HepG2 (cell line): Measurements from ENCODE around the gene PFN4. TPM values are rescaled to one million over a fixed set of nuclear protein-coding genes. Genes with fewer than 3 reads are reported as not detected.
A peak's percentile ranks its signal among the peaks of the same experiment; 100 is the strongest.

Experiments used
- ASH2L ChIP-seq: fragments of 300-600, 200-600 bp; sonication (generic); IDR thresholded peaks from 2 replicates; pipeline ENCODE4 v1.7.0; 2017; ENCODE audit warnings: low read depth, mild to moderate bottlenecking, moderate library complexity, mixed read lengths, low read length; ENCODE audit not compliant: insufficient read length
- BRF2 ChIP-seq: sonication (generic); formaldehyde crosslinking; IDR thresholded peaks from 2 replicates; pipeline ENCODE4 v1.8.1; 2022; ENCODE audit warnings: mild to moderate bottlenecking, missing genetic modification reagents
- CHD4 ChIP-seq: fragments of 200-600 bp; sonication (generic); IDR thresholded peaks from 2 replicates; pipeline ENCODE4 v1.7.0; 2017; ENCODE audit warnings: mild to moderate bottlenecking, low read length, borderline replicate concordance
- DDIT3 ChIP-seq: sonication (generic); formaldehyde crosslinking; IDR thresholded peaks from 2 replicates; pipeline ENCODE4 v1.4.0; 2020; ENCODE audit warnings: mild to moderate bottlenecking, missing genetic modification reagents
- E2F1 ChIP-seq: sonication (generic); formaldehyde crosslinking; IDR thresholded peaks from 2 replicates; pipeline ENCODE4 v1.5.0; 2020; ENCODE audit warnings: missing genetic modification reagents
- FOXA3 ChIP-seq: IDR thresholded peaks from 2 replicates; pipeline ENCODE4 v1.6.1; 2016; ENCODE audit warnings: missing genetic modification reagents, missing compliant biosample characterization
- FOXK2 ChIP-seq: fragments of 450-650 bp; IDR thresholded peaks from 2 replicates; pipeline ENCODE4 v1.6.1; 2016
- MAFF ChIP-seq: IDR thresholded peaks from 2 replicates; pipeline ENCODE4 v1.6.1; 2011; ENCODE audit warnings: low read depth, low read length, improper control_type of control experiment
- SNAI1 ChIP-seq: sonication (generic); formaldehyde crosslinking; IDR thresholded peaks from 2 replicates; pipeline ENCODE4 v1.5.0; 2020; ENCODE audit warnings: mild to moderate bottlenecking, missing genetic modification reagents, borderline replicate concordance
- SNRNP70 ChIP-seq: fragments of 200-400 bp; formaldehyde crosslinking; IDR thresholded peaks from 2 replicates; pipeline ENCODE4 v1.6.1; 2017; ENCODE audit warnings: mild to moderate bottlenecking, low read depth, low read length, moderate library complexity
- TAF1 ChIP-seq: sonication (generic); formaldehyde crosslinking; IDR thresholded peaks from 2 replicates; pipeline ENCODE4 v1.4.0; 2020; ENCODE audit warnings: missing genetic modification reagents
- TBX3 ChIP-seq: fragments of 450-650 bp; IDR thresholded peaks from 2 replicates; pipeline ENCODE4 v1.6.1; 2017; ENCODE audit warnings: antibody characterized with exemption, mild to moderate bottlenecking, inconsistent platforms, borderline replicate concordance
- TFAP4 ChIP-seq: sonication (generic); IDR thresholded peaks from 2 replicates; pipeline ENCODE4 v1.6.1; 2016; ENCODE audit warnings: low read depth, borderline replicate concordance
- ZBTB4 ChIP-seq: sonication (generic); formaldehyde crosslinking; IDR thresholded peaks from 2 replicates; pipeline ENCODE4 v1.4.0; 2020; ENCODE audit warnings: missing genetic modification reagents, mild to moderate bottlenecking, borderline replicate concordance
- ZBTB43 ChIP-seq: sonication (generic); formaldehyde crosslinking; conservative IDR thresholded peaks from 2 replicates; pipeline ENCODE4 v1.4.0; 2020; ENCODE audit warnings: missing genetic modification reagents
- ZFP36L2 ChIP-seq: sonication (generic); formaldehyde crosslinking; IDR thresholded peaks from 2 replicates; pipeline ENCODE4 v1.4.0; 2020; ENCODE audit warnings: missing genetic modification reagents
- ZFP82 ChIP-seq: sonication (generic); formaldehyde crosslinking; IDR thresholded peaks from 2 replicates; pipeline ENCODE4 v1.5.1; 2020; ENCODE audit warnings: mild to moderate bottlenecking, missing genetic modification reagents, borderline replicate concordance
- ZNF446 ChIP-seq: sonication (generic); formaldehyde crosslinking; IDR thresholded peaks from 2 replicates; pipeline ENCODE4 v1.5.0; 2020; ENCODE audit warnings: mild to moderate bottlenecking, missing genetic modification reagents
- ZNF766 ChIP-seq: sonication (generic); formaldehyde crosslinking; IDR thresholded peaks from 2 replicates; pipeline ENCODE4 v1.5.0; 2020; ENCODE audit warnings: missing genetic modification reagents, borderline replicate concordance
- ZNF879 ChIP-seq: sonication (generic); formaldehyde crosslinking; IDR thresholded peaks from 2 replicates; pipeline ENCODE4 v1.8.1; 2023; ENCODE audit warnings: missing genetic modification reagents
- polyA plus RNA-seq, 8 experiments: library from polyadenylated mRNA; depleted of rRNA in 3 of 8; stranded (reverse) in 7 of 8; unstranded in 1 of 8; fragments of >200 nt; fragmentation: Illumina TruSeq in 4 of 8; extraction: Trizol in 4 of 8; gene quantifications; 2 replicates each; pipeline versions ENCODE4 v1.2.1 to v1.2.3, GENCODE V29; 2011 to 2016; ENCODE audit warnings: low read depth in 4 of 8, missing spikeins in 1 of 8, mixed read lengths in 1 of 8; ENCODE audit not compliant: insufficient read depth in 1 of 8
- total RNA-seq, 5 experiments: library from RNA; depleted of rRNA; stranded (reverse); fragments of >200 nt; fragmentation: Illumina TruSeq; extraction: Trizol; gene quantifications; 2 replicates each; pipeline ENCODE4 v1.2.3, GENCODE V29; 2016; ENCODE audit warnings: low read depth in 1 of 5

The PFN4 gene
- total and polyA plus RNA-seq, 2 of the 13 experiments (the other 11 are each of a cell fraction or from before 2014, with no cell fraction given) = 0.12 to 0.20 TPM

GRCh38 chr2:24123195-24123921 lies at the start of gene PFN4, which contains the start of gene FAM228B (continued):
- TF ChIP-seq BRF2 (CRISPR knock-in tag) (no peak; the same call in 1 of the 2 replicates), E2F1 (CRISPR knock-in tag) (peak; percentile 74; the same call in 1 of the 2 replicates), ZFP82 (CRISPR knock-in tag) (peak; percentile 83; the same call in 1 of the 2 replicates), SNAI1 (no peak; the same call in none of the 2 replicates), ASH2L (peak; percentile 83), CHD4 (no peak), ZNF879 (no peak), TBX3 (no peak), ZBTB43 (CRISPR knock-in tag) (peak; percentile 30; the same call in 1 of the 2 replicates), ZNF766 (CRISPR knock-in tag) (peak; percentile 61; the same call in 1 of the 2 replicates), ZFP36L2 (CRISPR knock-in tag) (no peak), SNRNP70 (no peak), FOXK2 (no peak), TAF1 (CRISPR knock-in tag) (peak; percentile 73), DDIT3 (CRISPR knock-in tag) (no peak), TFAP4 (no peak), ZBTB4 (CRISPR knock-in tag) (no peak; the same call in 1 of the 2 replicates), FOXA3 (CRISPR knock-in tag) (peak; percentile 3; the same call in 1 of the 2 replicates), MAFF (no peak), ZNF446 (CRISPR knock-in tag) (peak; percentile 86; the same call in 1 of the 2 replicates)
